ENCODE measurements around the gene STK24. TPM values are rescaled to one million over a fixed set of nuclear protein-coding genes. Genes with fewer than 3 reads are reported as not detected.

STK24 gene
- polyA plus RNA-seq, 1 donor from 2014 or later, result 22.9 TPM

GRCh38 chr13:98509271-98510155 is 67.4 kb downstream of the STK24 start:
- H3K4me3 Mint-ChIP-seq, result peak overlapping the region; percentile 56 to 87 (median 72)
- H3K27me3 Mint-ChIP-seq, result no peaks in the 10 kb centered on the region
- peaks cover 5% of the 10 kb centered on the region for H3K36me3 Mint-ChIP-seq
- peaks cover 63 to 95% (median 81%) of the 10 kb centered on the region in 3 donors for H3K4me1 Mint-ChIP-seq
- peak overlapping the region; percentile 93 to 98 (median 97) for H3K27ac Mint-ChIP-seq
- no peaks in the 10 kb centered on the region for H3K9me3 Mint-ChIP-seq

GRCh38 chr13:98508685-98509084 is 68.2 kb downstream of the STK24 start:
- Mint-ChIP-seq H3K36me3 (peaks cover 6% of the 10 kb centered on the region), H3K27me3 (peaks cover 1% of the 10 kb centered on the region), H3K4me1 (peaks cover 63 to 95% (median 82%) of the 10 kb centered on the region in 3 donors)

GRCh38 chr13:98508280-98508679 is 68.6 kb downstream of the STK24 start:
- H3K36me3 Mint-ChIP-seq, result peaks cover 6% of the 10 kb centered on the region
- H3K27me3 Mint-ChIP-seq, result peaks cover 1% of the 10 kb centered on the region
- H3K9me3 Mint-ChIP-seq, result no peaks in the 10 kb centered on the region
- peaks cover 64 to 95% (median 82%) of the 10 kb centered on the region in 3 donors for H3K4me1 Mint-ChIP-seq
- peak overlapping the region; percentile 93 to 98 (median 97) for H3K27ac Mint-ChIP-seq
- H3K4me3 Mint-ChIP-seq, result peak overlapping the region in 2 of 4 donors; percentile 80 to 87

More at GRCh38 chr13:98508685-98509084, 68.2 kb downstream of the STK24 start:
- Mint-ChIP-seq H3K27ac (peak overlapping the region; percentile 93 to 98 (median 97)), H3K4me3 (peak overlapping the region in 3 of 4 donors; percentile 56 to 87 (median 80)), H3K9me3 (no peaks in the 10 kb centered on the region)

GRCh38 chr13:98507282-98507797 is 69.6 kb downstream of the STK24 start:
- peak overlapping the region; percentile 84 to 98 (median 93) for H3K27ac Mint-ChIP-seq
- peaks cover 1% of the 10 kb centered on the region for H3K27me3 Mint-ChIP-seq
- H3K4me3 Mint-ChIP-seq, result peak overlapping the region in 1 of 4 donors; percentile 72
- peaks cover 72 to 94% (median 83%) of the 10 kb centered on the region in 3 donors for H3K4me1 Mint-ChIP-seq
- H3K9me3 Mint-ChIP-seq, result no peaks in the 10 kb centered on the region
- H3K36me3 Mint-ChIP-seq, result peaks cover 6% of the 10 kb centered on the region

DNA sequence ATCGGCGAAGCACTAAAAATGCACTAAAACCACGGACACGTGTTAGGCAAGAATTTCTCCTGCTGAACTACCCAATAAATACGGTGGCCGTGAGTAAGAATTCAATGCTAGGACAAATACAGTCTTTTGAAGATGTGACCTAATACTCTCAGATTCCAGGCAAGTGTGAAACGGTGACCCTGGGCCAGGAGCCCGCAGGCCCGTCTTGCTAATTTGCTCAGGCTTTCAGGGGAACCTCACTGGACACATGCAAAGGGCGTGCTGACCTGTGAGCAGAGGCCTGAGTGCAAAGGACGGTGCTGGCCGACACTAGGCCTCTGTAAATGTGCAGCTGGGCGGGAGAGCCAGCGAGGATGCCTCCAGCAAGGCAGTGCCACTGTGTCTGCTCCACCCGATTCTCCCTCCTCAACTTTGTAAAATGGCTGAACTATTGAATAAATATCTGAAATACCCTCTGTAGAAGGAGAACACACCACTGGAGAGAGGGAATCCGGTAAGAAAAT is 70.1 kb downstream of the STK24 start:
- peaks cover 70 to 92% (median 83%) of the 10 kb centered on the region in 3 donors for H3K4me1 Mint-ChIP-seq
- peak overlapping the region in 1 of 4 donors; percentile 70 for H3K4me3 Mint-ChIP-seq
- H3K36me3 Mint-ChIP-seq, result peaks cover 6% of the 10 kb centered on the region
- H3K27me3 Mint-ChIP-seq, result peaks cover 1% of the 10 kb centered on the region
- H3K27ac Mint-ChIP-seq, result peak overlapping the region in 2 of 3 donors; percentile 84 to 93
- no peaks in the 10 kb centered on the region for H3K9me3 Mint-ChIP-seq

GRCh38 chr13:98506322-98506721 is 70.6 kb downstream of the STK24 start:
- H3K4me1 Mint-ChIP-seq, result peaks cover 71 to 92% (median 81%) of the 10 kb centered on the region in 3 donors
- H3K9me3 Mint-ChIP-seq, result no peaks in the 10 kb centered on the region
- peak overlapping the region; percentile 6 to 93 (median 53) for H3K27ac Mint-ChIP-seq
- H3K4me3 Mint-ChIP-seq, result peak overlapping the region in 1 of 4 donors; percentile 70
- H3K27me3 Mint-ChIP-seq, result peaks cover 1% of the 10 kb centered on the region
- peaks cover 6% of the 10 kb centered on the region for H3K36me3 Mint-ChIP-seq

GRCh38 chr13:98505217-98505616 is 71.7 kb downstream of the STK24 start:
- Mint-ChIP-seq H3K27ac (peak overlapping the region; percentile 53 to 94 (median 93)), H3K4me1 (peaks cover 69 to 91% (median 78%) of the 10 kb centered on the region in 3 donors), H3K36me3 (peaks cover 4% of the 10 kb centered on the region), H3K4me3 (peak overlapping the region in 2 of 4 donors; percentile 9 to 10), H3K9me3 (no peaks in the 10 kb centered on the region), H3K27me3 (peaks cover 1% of the 10 kb centered on the region)

DNA sequence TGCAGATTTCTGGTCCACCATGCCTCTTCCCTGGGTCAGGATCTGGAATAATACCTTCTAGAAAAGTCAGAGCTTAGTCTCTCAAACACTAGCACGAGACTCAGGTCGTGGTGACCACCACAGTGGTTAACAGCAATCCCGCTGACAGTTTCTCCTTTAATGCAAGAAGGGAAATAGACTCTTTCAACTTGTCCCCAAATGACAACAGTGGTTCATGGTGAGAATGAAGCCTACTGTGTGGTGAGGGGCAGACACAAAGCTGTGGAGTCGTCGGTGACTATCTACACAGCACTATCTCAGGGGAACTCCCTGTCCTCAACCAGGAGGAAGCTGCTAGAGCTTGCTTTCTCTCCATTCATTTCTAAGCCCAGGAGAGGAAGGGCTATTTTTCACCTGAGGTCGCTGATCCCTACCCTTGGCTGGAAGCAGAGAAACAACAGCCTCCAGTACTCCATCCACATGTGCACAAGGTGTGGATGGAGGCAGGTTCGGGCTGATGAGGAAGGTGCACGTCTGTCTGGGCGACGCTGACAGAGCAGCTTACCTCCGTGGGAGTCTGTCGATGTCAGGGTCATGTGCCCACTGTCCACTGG is 72.4 kb downstream of the STK24 start:
- H3K4me3 Mint-ChIP-seq, result peak overlapping the region; percentile 8 to 93 (median 48)
- peaks cover 69 to 92% (median 71%) of the 10 kb centered on the region in 3 donors for H3K4me1 Mint-ChIP-seq
- H3K27ac Mint-ChIP-seq, result peak overlapping the region; percentile 59 to 94 (median 93)
- H3K27me3 Mint-ChIP-seq, result peaks cover 1% of the 10 kb centered on the region
- no peaks in the 10 kb centered on the region for H3K9me3 Mint-ChIP-seq
- peaks cover 2% of the 10 kb centered on the region for H3K36me3 Mint-ChIP-seq

- Mint-ChIP-seq H3K27ac (peak overlapping the region; percentile 64 to 94 (median 93)), H3K27me3 (peaks cover 1% of the 10 kb centered on the region), H3K36me3 (peaks cover 2% of the 10 kb centered on the region), H3K4me3 (peak overlapping the region in 3 of 4 donors; percentile 9 to 93 (median 59)), H3K4me1 (peaks cover 65 to 87% (median 67%) of the 10 kb centered on the region in 3 donors), H3K9me3 (no peaks in the 10 kb centered on the region)
Measured at GRCh38 chr13:98504029-98504351, 72.9 kb downstream of the STK24 start.

DNA sequence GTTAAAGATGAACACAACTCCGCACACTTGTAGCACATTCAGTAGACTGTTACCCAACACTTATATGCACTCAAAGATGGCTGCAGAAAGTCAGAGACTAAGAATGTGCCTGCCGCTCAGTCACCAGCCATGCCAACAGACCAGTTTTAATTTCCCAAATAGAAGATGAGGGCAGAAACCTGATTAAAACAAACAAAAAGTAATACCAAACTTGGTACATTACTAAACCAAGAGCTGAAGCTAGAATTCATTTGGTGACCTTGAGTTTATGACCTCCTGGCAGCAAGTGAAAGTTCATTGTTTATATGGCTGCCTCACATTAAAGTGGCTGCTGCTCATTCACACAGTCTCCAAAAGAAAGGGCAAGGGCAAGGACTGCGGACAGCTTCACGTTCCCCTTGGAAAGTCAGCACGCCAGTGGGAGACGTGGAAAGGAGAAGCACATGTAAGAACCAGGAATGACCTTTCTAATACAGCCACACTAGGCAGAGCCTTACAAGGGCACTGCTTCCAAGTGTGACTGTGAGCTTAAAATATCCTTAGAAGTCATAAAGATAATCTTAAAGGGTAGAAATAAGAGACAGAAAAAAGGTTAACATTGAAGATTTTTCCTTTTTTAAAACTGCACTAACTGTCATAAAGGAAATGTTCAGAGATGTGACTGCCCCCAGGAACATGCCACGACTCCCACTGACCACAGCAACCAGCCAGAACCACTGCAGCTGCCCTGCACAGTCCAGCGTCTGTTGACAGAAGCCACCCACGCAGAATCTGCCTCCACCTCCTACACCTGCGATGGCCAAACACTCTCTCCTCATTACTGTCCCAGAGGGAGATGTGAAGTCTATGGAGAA is 73.5 kb downstream of the STK24 start:
- Mint-ChIP-seq H3K36me3 (peaks cover 2% of the 10 kb centered on the region), H3K4me1 (peaks cover 64 to 81% (median 65%) of the 10 kb centered on the region in 3 donors), H3K4me3 (peak overlapping the region in 2 of 4 donors; percentile 9 to 93), H3K27ac (peak overlapping the region; percentile 71 to 94 (median 93)), H3K27me3 (peaks cover 1% of the 10 kb centered on the region), H3K9me3 (no peaks in the 10 kb centered on the region)

DNA sequence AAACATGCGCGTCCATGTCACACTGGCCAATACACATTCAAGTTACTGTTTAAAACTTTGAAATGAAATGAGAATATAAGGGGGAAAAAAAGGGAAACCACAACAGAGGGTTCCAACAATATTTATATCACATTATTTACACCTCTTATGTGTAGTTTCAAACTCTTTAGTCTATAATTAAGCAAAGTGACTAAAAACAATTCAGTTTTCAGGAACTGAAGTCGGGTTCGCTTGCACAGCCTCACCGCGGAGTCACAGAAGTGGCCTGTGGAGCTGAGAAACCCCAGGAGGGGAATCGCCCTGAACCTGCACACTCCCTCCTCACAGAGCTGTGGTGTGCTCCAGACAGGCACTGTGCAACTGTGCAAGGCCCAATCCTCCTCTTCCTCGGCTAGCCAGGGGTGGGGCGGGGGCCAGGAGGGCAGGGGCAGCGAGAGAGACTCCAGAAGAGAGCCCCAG is 75.9 kb downstream of the STK24 start:
- Mint-ChIP-seq H3K4me3 (peak overlapping the region in 2 of 4 donors; percentile 2 to 65), H3K27ac (peak overlapping the region; percentile 14 to 64 (median 47)), H3K4me1 (peaks cover 58 to 79% (median 73%) of the 10 kb centered on the region in 3 donors), H3K36me3 (peaks cover 2% of the 10 kb centered on the region), H3K27me3 (peaks cover 1% of the 10 kb centered on the region), H3K9me3 (no peaks in the 10 kb centered on the region)

- H3K9me3 Mint-ChIP-seq, result no peaks in the 10 kb centered on the region
- H3K36me3 Mint-ChIP-seq, result peaks cover 2% of the 10 kb centered on the region
- H3K4me3 Mint-ChIP-seq, result no peak overlapping the region
- peak overlapping the region in 2 of 3 donors; percentile 28 to 58 for H3K27ac Mint-ChIP-seq
- H3K27me3 Mint-ChIP-seq, result no peaks in the 10 kb centered on the region
- H3K4me1 Mint-ChIP-seq, result peaks cover 35 to 67% (median 61%) of the 10 kb centered on the region in 3 donors
Measured at GRCh38 chr13:98496966-98497365, 79.9 kb downstream of the STK24 start.

GRCh38 chr13:98496479-98496791 is 80.5 kb downstream of the STK24 start:
- Mint-ChIP-seq H3K9me3 (no peaks in the 10 kb centered on the region), H3K27ac (peak overlapping the region in 1 of 3 donors; percentile 28), H3K27me3 (no peaks in the 10 kb centered on the region), H3K4me3 (no peak overlapping the region), H3K4me1 (peaks cover 34 to 66% (median 58%) of the 10 kb centered on the region in 3 donors), H3K36me3 (peaks cover 2% of the 10 kb centered on the region)

Data from IgD-negative memory B cell (primary cell).